Astrocyte (in vitro differentiated cells and primary cell): ENCODE measurements around the gene ITPR2. TPM values are rescaled to one million over a fixed set of nuclear protein-coding genes. Genes with fewer than 3 reads are reported as not detected.
A peak's percentile ranks its signal among the peaks of the same experiment; 100 is the strongest.
"Not testable (repeated sequence)": the region's sequence is repeated elsewhere in the genome, so short reads cannot be mapped to it uniquely, and the experiment has no call there.

Experiments used
- DNase-seq: peaks from one replicate; pipeline ENCODE4 v3.0.0-alpha.2; 2010; ENCODE audit warnings: low read depth
- FAIRE-seq: peaks from 2 replicates; lab custom pipeline; 2011; peaks lifted over from hg19 to GRCh38; lab: Jason Lieb, UNC
- H2AFZ ChIP-seq: 2 replicates; pipeline ENCODE4 v1.6.0; 2012; ENCODE audit warnings: low read depth, low read length, inconsistent platforms
- H3K27ac ChIP-seq: 2 replicates; pipeline ENCODE4 v1.5.1; 2011; ENCODE audit warnings: low read depth, low read length, inconsistent platforms
- H3K27me3 ChIP-seq: 2 replicates; pipeline ENCODE4 v1.6.0; 2011; ENCODE audit warnings: low read length, inconsistent platforms; ENCODE audit not compliant: insufficient read depth
- H3K36me3 ChIP-seq: 2 replicates; pipeline ENCODE4 v1.5.1; 2011; ENCODE audit warnings: low read length, inconsistent platforms; ENCODE audit not compliant: insufficient read depth
- H3K4me1 ChIP-seq: 2 replicates; pipeline ENCODE4 v1.5.1; 2011; ENCODE audit warnings: low read length, inconsistent platforms; ENCODE audit not compliant: insufficient read depth
- H3K4me2 ChIP-seq: 2 replicates; pipeline ENCODE4 v1.6.0; 2012; ENCODE audit warnings: low read length, inconsistent platforms
- H3K4me3 ChIP-seq: 2 replicates; pipeline ENCODE4 v1.5.1; 2011; ENCODE audit warnings: low read depth, mild to moderate bottlenecking, low read length, inconsistent platforms; ENCODE audit not compliant: insufficient read depth
- H3K79me2 ChIP-seq: 2 replicates; pipeline ENCODE4 v1.6.0; 2012; ENCODE audit warnings: mild to moderate bottlenecking, low read length, inconsistent platforms; ENCODE audit not compliant: insufficient read depth
- H3K9ac ChIP-seq: 2 replicates; pipeline ENCODE4 v1.6.0; 2012; ENCODE audit warnings: mild to moderate bottlenecking, low read length, inconsistent platforms
- H3K9me3 ChIP-seq: 2 replicates; pipeline ENCODE4 v1.5.1; 2012; ENCODE audit warnings: low read depth, mild to moderate bottlenecking, low read length, inconsistent platforms; ENCODE audit not compliant: insufficient read depth
- H4K20me1 ChIP-seq: 2 replicates; pipeline ENCODE4 v1.6.0; 2012; ENCODE audit warnings: low read length, inconsistent platforms; ENCODE audit not compliant: insufficient read depth
- H3K27ac Mint-ChIP-seq: one replicate; pipeline ENCODE4 v1.8.0; 2021; ENCODE audit warnings: mild to moderate bottlenecking, mixed read lengths; ENCODE audit not compliant: unreplicated experiment
- H3K27me3 Mint-ChIP-seq: one replicate; pipeline ENCODE4 v1.8.0; 2021; ENCODE audit warnings: low read depth, mixed read lengths; ENCODE audit not compliant: unreplicated experiment
- H3K36me3 Mint-ChIP-seq: one replicate; pipeline ENCODE4 v1.8.0; 2021; ENCODE audit warnings: low read depth, mixed read lengths; ENCODE audit not compliant: unreplicated experiment
- H3K4me1 Mint-ChIP-seq: one replicate; pipeline ENCODE4 v1.8.0; 2021; ENCODE audit warnings: low read depth, mixed read lengths; ENCODE audit not compliant: unreplicated experiment
- H3K4me3 Mint-ChIP-seq: one replicate; pipeline ENCODE4 v1.8.0; 2021; ENCODE audit warnings: mild to moderate bottlenecking, moderate library complexity, mixed read lengths; ENCODE audit not compliant: unreplicated experiment
- H3K9me3 Mint-ChIP-seq: one replicate; pipeline ENCODE4 v1.8.0; 2021; ENCODE audit warnings: mild to moderate bottlenecking, mixed read lengths; ENCODE audit not compliant: unreplicated experiment
- EZH2 ChIP-seq: IDR thresholded peaks from 2 replicates; pipeline ENCODE4 v1.6.1; 2012; ENCODE audit warnings: mild to moderate bottlenecking, low read length, inconsistent platforms; ENCODE audit not compliant: insufficient read depth
- total RNA-seq: library from RNA; stranded (reverse); gene quantifications from 2 replicates; pipeline ENCODE4 v1.2.1, GENCODE V29; 2021
- TF ChIP-seq, protein P1 (sequence below): IDR thresholded peaks from 2 replicates; pipeline ENCODE4 v1.5.1; 2011; ENCODE audit warnings: low read depth, mild to moderate bottlenecking, inconsistent platforms, low read length, moderate library complexity; ENCODE audit not compliant: insufficient read depth

ITPR2 gene
- total RNA-seq, 1 donor from 2014 or later, result 24.4 TPM

DNA sequence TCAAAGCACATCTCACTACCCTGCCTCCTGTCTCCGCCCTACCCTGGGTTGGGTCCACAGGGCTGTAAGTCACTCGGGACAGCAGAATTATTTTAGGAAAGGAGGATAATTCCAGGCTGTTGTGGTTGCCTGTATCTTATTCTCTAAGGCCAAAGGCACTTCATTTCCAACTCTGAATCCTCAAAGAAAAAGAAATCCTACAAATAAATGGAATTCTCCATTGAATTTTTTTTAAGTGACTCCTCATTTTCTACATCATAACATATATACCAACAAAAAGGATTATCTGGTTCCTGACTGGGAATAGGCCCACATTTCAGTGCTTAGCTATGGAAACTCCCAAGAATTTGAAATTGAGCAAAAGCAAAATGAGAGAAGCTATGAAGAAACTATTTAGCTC is 186.4 kb downstream of the ITPR2 start:
- Mint-ChIP-seq H3K9me3 (peaks cover 3% of the 10 kb centered on the region), H3K27ac (peak overlapping the region; percentile 13), H3K4me3 (no peak overlapping the region), H3K36me3 (peaks cover 7% of the 10 kb centered on the region), H3K27me3 (no peaks in the 10 kb centered on the region), H3K4me1 (peaks cover 29% of the 10 kb centered on the region)
- H3K4me2 ChIP-seq, result no peak overlapping the region
- no peak for TF ChIP-seq EZH2
- TF ChIP-seq, protein P1, sequence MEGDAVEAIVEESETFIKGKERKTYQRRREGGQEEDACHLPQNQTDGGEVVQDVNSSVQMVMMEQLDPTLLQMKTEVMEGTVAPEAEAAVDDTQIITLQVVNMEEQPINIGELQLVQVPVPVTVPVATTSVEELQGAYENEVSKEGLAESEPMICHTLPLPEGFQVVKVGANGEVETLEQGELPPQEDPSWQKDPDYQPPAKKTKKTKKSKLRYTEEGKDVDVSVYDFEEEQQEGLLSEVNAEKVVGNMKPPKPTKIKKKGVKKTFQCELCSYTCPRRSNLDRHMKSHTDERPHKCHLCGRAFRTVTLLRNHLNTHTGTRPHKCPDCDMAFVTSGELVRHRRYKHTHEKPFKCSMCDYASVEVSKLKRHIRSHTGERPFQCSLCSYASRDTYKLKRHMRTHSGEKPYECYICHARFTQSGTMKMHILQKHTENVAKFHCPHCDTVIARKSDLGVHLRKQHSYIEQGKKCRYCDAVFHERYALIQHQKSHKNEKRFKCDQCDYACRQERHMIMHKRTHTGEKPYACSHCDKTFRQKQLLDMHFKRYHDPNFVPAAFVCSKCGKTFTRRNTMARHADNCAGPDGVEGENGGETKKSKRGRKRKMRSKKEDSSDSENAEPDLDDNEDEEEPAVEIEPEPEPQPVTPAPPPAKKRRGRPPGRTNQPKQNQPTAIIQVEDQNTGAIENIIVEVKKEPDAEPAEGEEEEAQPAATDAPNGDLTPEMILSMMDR, result no peak
- no peak overlapping the region for H2AFZ ChIP-seq
- no peaks in the 10 kb centered on the region for H4K20me1 ChIP-seq
- peak overlapping the region; percentile 23 for H3K27ac ChIP-seq
- no peaks in the 10 kb centered on the region for H3K36me3 ChIP-seq
- H3K9me3 ChIP-seq, result no peaks in the 10 kb centered on the region
- H3K4me3 ChIP-seq, result no peak overlapping the region
- no peak overlapping the region for H3K9ac ChIP-seq
- no peaks in the 10 kb centered on the region for H3K79me2 ChIP-seq
- DNase-seq, result no peak
- no peaks in the 10 kb centered on the region for H3K27me3 ChIP-seq
- peak; percentile 23 for FAIRE-seq
- peaks cover 29% of the 10 kb centered on the region for H3K4me1 ChIP-seq

DNA sequence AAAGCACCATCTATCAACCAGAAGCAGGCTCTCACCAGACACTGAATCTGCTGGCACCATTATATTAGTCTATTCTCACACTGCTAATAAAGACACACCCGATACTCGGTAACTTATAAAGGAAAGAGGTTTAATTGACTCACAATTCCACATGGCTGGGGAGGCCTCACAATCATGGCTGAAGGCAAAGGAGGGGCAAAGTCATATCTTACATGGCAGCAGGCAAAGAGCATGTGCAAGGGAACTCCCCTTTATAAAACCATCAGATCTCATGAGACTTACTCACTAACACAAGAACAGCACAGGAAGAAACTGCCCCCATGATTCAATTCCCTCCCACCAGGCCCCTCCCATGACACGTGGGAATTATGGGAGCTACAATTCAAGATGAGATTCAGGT is 188.6 kb downstream of the ITPR2 start:
- not testable (repeated sequence) for H3K4me2 ChIP-seq, H3K27me3 ChIP-seq, H3K9me3 ChIP-seq, H3K36me3 ChIP-seq, FAIRE-seq, H3K79me2 ChIP-seq, H3K27ac ChIP-seq, H3K9me3 Mint-ChIP-seq, H3K36me3 Mint-ChIP-seq, DNase-seq, H2AFZ ChIP-seq, H3K9ac ChIP-seq, H3K4me3 Mint-ChIP-seq, H3K27ac Mint-ChIP-seq, H3K27me3 Mint-ChIP-seq, H4K20me1 ChIP-seq, H3K4me3 ChIP-seq
- H3K4me1 Mint-ChIP-seq, result peaks cover 27% of the 10 kb centered on the region
- peaks cover 28% of the 10 kb centered on the region for H3K4me1 ChIP-seq

DNA sequence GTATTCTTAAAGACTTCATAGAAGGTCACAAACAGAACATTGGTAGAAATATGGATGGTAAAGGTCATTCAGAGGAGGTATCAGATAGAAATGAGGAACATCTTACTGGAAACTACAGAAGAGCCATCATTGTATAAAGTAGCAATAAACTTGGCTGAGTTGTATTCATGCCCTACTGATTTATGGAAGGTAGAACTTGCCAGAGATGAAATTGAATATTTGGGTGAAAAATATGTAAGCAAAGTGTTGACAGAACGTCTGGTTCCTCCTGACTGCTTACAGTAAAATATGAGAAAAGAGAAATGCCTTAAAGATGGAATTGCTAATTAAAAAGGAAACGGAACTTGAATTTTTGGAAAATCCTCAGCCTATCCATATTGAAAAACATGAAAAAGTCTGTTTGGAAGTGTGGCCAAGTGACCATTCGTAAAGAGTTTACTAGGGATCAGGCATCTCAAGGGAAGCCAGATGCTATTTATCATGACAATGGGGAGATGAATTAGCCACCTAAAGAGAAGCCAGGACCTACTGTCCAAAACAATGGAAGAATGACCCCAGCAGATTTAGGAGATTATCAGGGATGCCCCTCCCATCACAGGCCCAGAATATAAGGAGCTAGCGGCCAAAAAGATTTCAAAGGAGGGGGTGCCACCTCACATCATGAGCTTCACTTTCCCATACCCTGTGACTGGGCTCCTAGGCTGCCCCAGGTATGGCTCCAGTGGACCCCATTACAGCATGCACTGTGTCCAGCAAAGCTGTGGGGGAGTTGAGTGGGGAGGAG is 189.3 kb downstream of the ITPR2 start:
- peaks cover 3% of the 10 kb centered on the region for H3K9me3 Mint-ChIP-seq
- Histone ChIP-seq H3K4me1 (peaks cover 22% of the 10 kb centered on the region), H3K27ac (no peak overlapping the region), H2AFZ (no peak overlapping the region), H3K79me2 (no peaks in the 10 kb centered on the region), H3K27me3 (no peaks in the 10 kb centered on the region), H3K4me3 (no peak overlapping the region), H3K9me3 (no peaks in the 10 kb centered on the region), H3K36me3 (no peaks in the 10 kb centered on the region), H4K20me1 (no peaks in the 10 kb centered on the region), H3K4me2 (no peak overlapping the region), H3K9ac (no peak overlapping the region)
- DNase-seq, result no peak
- H3K27me3 Mint-ChIP-seq, result no peaks in the 10 kb centered on the region
- peaks cover 7% of the 10 kb centered on the region for H3K36me3 Mint-ChIP-seq
- no peak for TF ChIP-seq EZH2
- TF ChIP-seq, protein P1, result no peak
- FAIRE-seq, result no peak
- peaks cover 21% of the 10 kb centered on the region for H3K4me1 Mint-ChIP-seq
- H3K4me3 Mint-ChIP-seq, result no peak overlapping the region
- no peak overlapping the region for H3K27ac Mint-ChIP-seq
